Raji (cell line): Measurements from ENCODE around the gene MAP4K4.

Experiments
- POLR2A ChIP-seq: IDR thresholded peaks from 2 replicates; pipeline ENCODE4 v1.6.1; 2011; ENCODE audit warnings: low read depth, low read length, control low read depth; ENCODE audit not compliant: insufficient read depth

MAP4K4 gene

DNA sequence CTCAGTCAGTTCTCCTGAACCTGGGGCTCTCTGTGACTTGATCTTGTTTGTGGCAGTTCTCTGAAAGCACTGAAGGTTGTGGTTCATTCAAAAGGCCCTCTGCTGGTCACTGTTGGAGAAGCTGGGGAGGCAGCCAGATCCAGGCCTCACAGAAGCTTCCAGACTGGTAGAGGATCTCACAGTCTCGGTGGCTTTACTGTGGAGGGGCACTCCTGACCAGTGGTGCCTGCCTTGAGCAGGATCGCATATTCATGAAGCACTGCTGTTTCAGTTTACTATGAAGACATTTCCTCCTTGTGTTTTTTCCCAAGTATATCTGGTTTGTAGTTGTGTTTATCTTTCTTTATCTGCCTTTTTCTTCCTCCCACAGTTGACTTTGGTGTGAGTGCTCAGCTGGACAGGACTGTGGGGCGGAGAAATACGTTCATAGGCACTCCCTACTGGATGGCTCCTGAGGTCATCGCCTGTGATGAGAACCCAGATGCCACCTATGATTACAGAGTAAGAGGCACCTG is 133.9 kb downstream of the MAP4K4 start:
- no peak for TF ChIP-seq POLR2A

DNA sequence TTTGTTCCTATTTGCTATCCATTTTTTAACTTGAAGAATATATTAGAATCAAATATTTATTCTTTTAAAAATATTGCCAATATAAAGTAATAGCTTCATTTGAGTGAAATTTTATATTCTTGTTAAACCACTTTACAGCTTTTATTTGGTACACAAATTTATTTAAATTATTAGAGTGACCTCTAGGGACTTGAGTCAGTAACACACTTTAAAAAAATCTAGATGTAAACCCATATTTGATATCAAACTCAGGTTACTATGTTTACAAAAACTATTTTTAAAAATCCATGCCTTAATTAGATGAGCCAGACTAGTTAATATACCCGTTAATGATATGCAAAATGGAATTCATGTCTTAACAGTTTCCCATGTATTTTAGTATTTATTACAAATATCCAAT is 134.6 kb downstream of the MAP4K4 start:
- TF ChIP-seq POLR2A: no peak

DNA sequence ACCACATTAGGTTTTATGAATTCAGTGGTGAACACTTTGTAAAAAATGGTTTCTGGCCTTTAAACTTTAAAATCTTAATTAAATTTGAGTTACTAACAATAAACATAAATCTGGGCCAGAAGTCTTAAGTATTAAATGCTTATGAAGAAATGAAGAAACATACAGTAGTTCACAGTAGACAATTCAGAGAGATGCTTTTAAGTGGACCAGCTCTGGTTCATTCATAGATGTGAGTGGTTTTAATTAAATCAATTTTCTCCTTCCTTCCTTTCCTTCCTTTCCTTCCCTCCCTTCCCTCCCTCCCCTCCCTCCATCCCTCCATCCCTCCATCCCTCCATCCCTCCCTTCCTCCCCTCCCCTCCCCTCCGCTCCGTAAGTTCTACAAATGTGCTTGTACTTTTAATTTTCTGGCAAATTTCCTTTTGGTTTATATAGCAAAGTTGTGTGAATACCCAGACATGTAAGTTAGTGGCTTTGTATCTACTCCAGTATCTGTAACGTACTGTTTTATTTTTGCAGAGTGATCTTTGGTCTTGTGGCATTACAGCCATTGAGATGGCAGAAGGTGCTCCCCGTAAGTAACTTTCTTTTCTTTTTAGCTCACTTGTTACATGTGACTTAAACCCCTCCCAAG is 136.5 kb downstream of the MAP4K4 start:
- no peak for TF ChIP-seq POLR2A

DNA sequence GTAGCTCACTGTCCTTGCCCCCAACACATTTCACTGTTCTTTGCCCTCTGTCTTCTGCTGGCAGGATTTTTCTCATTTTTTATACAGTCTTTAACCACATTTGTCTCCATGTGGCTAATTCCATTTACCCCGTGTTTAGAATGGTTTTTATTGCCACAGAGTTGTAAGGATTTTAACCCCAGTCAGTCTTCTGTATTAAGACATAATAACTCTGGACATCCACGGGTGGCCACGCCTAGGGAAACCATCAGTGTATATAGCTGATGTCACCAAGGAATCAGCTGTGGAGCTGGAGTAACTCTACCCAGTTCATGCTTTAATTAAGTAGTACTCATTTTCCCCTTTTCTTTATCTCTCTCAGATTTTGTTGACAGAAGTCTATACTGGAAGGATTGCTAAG is 139.8 kb downstream of the MAP4K4 start:
- TF ChIP-seq POLR2A: no peak

DNA sequence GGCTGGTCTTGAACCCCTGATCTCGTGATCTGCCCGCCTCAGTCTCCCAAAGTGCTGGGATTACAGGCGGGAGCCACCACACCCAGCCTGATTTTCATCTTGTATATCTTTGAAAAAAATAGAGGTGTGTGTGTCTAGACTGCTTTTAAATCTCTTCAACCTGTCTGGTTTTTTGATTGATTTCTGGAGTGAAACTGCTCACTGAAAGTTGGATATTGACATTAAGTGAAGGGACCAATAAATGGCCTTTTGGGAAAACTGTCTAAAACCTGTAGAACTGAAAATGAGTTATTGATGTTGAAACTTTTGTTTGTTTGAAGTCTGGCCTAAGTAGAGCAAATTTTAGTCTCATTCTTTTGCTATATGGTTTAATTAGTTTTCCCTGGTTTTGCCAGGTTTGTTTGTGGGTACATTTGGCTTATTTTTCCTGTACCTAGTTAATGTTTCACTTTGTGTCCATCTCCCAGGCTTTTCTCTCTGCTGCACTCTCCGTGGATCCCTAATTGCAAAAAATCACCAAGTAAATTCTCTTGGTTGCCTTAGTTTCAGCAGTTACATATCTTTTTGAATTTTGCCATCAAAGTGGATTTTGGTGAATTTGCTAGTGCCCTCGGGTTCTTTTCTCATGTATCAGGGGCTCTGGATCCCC is 144.3 kb downstream of the MAP4K4 start:
- TF ChIP-seq POLR2A: no peak

DNA sequence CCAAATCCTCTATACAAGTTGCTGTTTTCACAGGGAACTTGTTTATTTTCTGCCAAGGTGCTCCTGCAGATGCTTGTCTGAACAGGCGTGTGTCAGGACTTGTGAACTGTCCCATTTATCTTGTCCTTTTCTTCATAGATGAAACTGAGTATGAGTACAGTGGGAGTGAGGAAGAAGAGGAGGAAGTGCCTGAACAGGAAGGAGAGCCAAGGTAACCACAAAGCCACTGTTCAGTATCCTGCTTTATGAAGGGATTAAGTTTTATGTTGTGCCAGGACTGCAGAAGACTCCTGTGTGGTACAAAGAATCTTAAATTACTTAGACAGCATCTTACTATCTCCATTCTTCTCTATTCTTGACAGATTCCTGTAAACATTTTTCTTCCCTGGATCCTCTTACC is 145.0 kb downstream of the MAP4K4 start:
- no peak for TF ChIP-seq POLR2A

DNA sequence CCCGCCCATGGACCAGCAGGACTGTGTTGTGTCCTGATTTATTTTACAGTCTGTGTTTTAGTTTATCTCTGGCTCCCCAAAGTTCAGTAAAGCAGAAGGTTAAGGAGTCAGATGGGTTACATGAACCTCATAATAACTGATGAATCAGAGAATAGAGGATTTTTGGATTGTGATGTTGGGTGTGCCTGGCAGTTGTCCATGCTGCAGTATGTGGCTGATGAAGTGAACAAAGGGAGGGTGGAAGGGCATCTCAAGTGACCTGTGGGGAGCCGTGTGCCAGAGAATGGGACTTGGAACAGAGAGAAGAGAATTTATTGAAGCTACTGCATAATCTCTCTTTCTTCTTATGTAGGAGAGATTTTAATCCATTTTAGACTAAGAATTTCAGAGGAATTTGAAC is 145.5 kb downstream of the MAP4K4 start:
- TF ChIP-seq POLR2A: no peak

DNA sequence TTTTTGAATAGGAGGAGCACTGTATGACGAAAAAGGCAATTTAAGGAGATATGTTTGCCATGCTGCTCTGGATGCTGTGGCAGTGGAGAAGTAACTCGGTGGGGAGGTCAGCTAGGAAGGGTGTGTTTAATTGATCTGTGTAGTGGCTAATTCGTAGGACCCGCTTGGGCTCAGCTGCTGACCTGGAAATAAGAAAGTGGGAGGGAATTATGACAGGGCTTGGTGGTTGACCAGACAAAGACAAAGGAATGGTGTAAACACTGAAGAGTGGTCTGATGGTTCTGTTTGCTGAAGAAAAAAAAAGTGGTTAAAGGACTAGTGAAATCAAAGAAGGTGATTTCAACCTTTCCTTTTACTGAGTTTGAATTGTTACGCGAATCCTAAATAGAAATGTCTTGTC is 146.0 kb downstream of the MAP4K4 start:
- TF ChIP-seq POLR2A: no peak

DNA sequence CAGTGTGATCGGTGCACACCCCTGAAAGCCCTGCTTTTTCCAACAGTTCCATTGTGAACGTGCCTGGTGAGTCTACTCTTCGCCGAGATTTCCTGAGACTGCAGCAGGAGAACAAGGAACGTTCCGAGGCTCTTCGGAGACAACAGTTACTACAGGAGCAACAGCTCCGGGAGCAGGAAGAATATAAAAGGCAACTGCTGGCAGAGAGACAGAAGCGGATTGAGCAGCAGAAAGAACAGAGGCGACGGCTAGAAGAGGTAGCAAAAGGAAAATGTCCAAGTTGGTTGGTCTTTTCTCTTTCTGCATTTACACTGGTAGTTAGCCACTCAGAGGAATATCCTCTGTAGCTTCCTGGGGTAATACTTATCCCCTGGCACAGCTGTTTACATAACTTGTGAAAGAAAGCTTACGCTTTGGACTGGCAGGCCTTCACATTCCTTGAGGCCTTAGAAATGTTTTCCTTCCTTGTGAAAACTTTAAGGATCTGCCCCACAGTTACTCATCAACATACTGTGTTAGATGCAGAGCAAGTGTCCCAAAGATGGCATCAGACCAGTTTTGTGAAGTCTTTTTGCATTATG is 146.6 kb downstream of the MAP4K4 start:
- no peak for TF ChIP-seq POLR2A

DNA sequence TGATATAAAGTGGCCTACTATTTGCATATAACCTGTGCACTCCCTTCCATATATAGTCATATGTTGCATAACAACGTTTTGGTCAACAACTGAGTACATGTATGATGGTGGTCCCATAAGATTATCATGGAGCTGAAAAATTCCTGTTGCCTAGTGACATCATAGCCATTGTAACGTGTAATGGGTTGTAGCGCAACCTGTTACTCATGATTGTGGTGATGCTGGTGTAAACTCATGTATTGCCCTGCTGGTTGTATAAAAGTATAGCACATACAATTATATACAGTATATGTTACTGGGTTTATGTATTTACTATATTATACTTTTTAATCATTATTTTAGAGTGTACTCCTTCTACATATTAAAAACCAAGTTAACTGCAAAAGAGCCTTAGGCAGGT is 149.5 kb downstream of the MAP4K4 start:
- no peak for TF ChIP-seq POLR2A

DNA sequence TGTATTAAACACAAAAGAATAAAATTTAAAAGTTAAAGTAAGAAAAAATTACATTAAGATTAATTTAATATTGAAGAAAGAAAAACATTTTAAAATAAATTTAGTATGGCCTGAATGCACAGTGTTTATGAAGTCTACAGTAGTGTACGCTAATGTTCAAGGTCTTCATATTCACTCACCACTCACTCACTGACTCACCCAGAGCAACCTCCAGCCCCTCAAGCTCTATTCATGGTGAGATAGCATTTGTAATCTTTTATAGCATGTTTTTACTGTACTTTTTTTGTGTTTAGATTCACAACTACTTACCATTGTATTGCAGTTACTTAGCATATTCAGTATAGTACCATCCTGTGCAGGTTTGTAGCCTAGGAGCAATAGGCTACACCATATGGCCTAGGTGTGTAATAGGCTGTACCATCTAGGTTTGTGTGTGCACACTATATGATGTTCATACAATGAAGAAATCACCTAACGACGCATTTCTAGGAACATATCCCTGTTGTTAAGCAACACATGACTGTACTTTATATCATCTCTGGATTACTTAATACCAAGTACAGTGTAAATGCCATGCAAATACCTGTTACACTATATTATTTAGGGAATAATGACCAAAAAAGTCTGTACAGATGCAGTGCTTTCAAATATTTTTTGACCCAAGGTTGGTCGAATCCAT is 150.3 kb downstream of the MAP4K4 start:
- no peak for TF ChIP-seq POLR2A

DNA sequence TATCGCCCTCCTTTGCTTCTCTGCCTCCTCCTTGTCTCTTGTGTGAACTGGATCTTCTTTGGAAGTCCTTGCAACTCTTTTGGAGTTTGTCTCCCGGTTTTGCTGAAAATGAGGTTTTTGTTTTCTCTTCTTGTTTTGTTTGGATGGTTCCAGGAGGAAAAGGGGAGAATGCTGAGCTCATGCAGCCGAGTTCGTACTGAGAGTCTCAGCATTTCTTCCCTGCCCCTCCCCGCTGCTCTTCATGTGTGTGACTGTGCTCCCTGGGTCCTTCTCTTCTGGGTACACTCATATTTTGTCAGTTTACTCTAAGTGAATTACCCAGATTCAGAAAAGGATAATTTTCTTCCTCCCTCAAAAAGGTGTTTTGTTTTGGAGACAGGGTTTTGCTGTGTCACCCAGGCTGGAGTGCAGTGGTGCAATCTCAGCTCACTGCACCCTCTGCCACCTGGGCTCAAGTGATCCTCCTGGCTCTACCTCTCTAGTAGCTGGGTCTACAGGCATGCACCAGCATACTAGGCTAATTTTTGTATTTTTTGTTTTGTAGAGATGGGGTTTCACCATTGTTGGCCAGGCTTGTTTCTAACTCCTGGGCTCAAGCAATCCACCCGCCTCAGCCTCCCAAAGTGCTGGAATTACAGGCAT is 151.4 kb downstream of the MAP4K4 start:
- TF ChIP-seq POLR2A: no peak

DNA sequence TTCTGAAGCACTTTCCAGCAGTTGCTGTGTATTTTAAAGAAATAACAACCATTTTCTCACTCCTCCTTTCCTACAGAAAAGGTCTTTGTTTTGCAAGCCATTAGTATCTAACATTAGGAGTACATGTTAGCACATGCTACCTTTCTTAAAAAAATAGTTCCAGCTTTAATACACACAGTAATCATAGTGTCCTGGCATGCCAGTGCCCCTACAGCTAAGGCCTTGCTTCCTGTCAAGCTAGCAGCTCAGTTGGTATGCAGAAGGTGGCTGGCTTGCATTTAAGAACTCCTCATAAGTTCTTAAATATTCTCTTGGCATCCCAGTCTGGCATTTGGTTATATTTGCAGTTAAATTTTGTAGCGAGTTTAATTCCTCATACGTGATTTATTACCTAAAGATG is 152.9 kb downstream of the MAP4K4 start:
- TF ChIP-seq POLR2A: no peak

DNA sequence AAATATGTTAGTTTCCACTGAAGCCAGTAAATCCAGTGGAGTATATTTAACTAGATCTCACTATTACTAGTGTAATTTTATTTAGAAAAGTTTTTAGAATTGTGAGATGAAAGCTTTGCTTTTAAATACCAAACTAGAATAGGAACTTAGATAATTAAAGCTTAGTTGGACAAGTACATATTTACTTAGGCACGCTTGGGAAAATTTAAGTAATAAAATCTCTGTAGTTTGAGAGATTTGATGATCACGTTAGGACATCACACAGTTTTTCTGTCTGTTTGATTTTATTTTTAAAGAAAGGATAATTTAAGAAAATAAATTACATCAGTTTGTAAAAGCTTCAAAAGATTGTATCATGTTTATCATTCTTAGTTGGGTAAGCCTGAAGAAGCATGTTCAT is 153.5 kb downstream of the MAP4K4 start:
- TF ChIP-seq POLR2A: no peak

DNA sequence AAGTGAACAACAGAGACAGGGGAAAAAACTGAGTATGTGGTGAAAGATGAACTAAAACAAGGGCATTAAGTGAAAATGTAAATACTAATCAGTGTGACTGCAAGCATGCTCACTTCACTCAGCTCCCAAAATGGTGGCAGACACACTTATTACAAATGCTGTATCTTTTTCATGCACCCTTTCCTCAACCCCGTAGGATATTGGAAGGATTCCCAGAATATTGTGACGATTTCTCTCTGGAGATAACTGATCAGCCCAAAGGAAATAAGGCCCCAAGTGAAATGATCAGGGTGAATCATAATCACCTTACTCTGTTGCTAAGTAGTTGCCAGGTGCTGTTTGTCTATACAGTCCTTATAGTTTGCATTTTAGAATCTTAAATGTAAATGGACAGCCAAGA is 155.3 kb downstream of the MAP4K4 start:
- TF ChIP-seq POLR2A: no peak
